Activated T-helper 17 cell treated with anti-CD3 and anti-CD28 coated beads, Interleukin-2, amount 50 U/mL, for 72 hours (primary cell): ENCODE results near the gene RHOH. TPM values are rescaled to one million over a fixed set of nuclear protein-coding genes. Genes with fewer than 3 reads are reported as not detected.

ENCODE experiments used
- ATAC-seq: fragments of 150-1000 bp; cut with Tn5 transposase; replicated peaks from 2 replicates; pipeline ENCODE4 v1.10.0; 2021; ENCODE audit warnings: mild to moderate bottlenecking, moderate library complexity
- H3K27ac Mint-ChIP-seq: one replicate; pipeline ENCODE4 v1.8.0; 2022; ENCODE audit warnings: mixed read lengths
- H3K27me3 Mint-ChIP-seq: one replicate; pipeline ENCODE4 v1.8.0; 2022; ENCODE audit warnings: mixed read lengths
- H3K36me3 Mint-ChIP-seq: one replicate; pipeline ENCODE4 v1.8.0; 2022; ENCODE audit warnings: low read depth, mild to moderate bottlenecking, mixed read lengths
- H3K4me1 Mint-ChIP-seq: one replicate; pipeline ENCODE4 v1.8.0; 2022; ENCODE audit warnings: mixed read lengths
- H3K4me3 Mint-ChIP-seq: one replicate; pipeline ENCODE4 v1.8.0; 2022; ENCODE audit warnings: mild to moderate bottlenecking, mixed read lengths
- H3K9me3 Mint-ChIP-seq: one replicate; pipeline ENCODE4 v1.8.0; 2022; ENCODE audit warnings: mixed read lengths
- total RNA-seq, 2 donors: library from RNA; stranded (reverse); gene quantifications; one replicate each; pipeline ENCODE4 v1.2.3, GENCODE V29; 2022

Gene RHOH
- total RNA-seq, 2 donors from 2014 or later: 107 to 117 TPM

DNA sequence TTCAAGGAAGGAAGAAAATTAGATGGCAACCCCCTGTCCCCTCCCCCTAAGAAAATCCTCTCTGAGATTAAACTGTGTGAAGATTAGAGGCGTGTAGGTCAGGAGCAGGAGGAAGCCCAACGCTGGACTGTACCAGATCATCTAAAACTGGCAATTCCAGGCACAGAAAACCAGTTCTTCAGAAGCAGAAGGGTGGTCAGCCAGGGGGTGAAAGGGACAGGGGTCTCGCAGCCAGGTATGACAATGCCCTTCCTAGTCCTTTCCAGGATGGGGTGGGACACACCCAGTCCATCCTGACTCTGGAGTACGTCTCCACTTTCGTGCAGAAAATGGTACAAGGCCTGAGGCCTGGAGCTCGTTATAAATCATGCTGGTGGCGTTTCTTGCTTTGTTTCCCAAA is 3.3 kb upstream of the RHOH start:
- ATAC-seq: no peak
- Mint-ChIP-seq H3K36me3 (peaks cover 21% of the 10 kb centered on the region), H3K27me3 (no peaks in the 10 kb centered on the region), H3K4me3 (peak overlapping the region; percentile 99), H3K9me3 (no peaks in the 10 kb centered on the region), H3K27ac (peak overlapping the region; percentile 100), H3K4me1 (peaks cover 17% of the 10 kb centered on the region)

DNA sequence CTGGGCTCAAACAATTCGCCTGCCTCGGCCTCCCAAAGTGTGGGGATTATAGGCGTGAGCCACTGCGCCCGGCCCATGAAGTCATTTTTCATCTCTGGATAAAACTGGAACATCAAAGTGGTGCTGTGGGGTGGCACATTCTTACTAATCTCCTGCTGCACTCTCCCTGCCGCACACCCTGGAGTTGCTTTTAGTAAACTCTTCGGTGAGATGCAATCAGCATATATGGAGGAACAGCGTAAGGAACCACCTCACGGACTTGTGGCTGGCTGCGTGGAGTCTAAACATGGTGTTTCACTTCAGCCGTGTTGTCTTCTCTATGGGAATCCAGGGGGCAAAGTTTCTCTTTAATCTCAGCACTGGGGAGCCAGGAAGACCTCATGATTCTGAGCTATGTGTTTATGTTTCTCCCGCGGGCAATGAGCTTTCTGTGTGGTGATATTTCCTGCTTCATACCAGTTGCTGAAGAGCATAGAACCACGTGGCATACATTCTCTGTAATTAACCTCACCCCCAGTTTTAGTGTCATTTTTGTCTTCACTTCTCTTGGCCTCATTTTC is 2.1 kb upstream of the RHOH start:
- Mint-ChIP-seq H3K36me3 (peaks cover 32% of the 10 kb centered on the region), H3K4me1 (peaks cover 17% of the 10 kb centered on the region), H3K27ac (peak overlapping the region; percentile 100), H3K9me3 (no peaks in the 10 kb centered on the region), H3K4me3 (peak overlapping the region; percentile 99), H3K27me3 (no peaks in the 10 kb centered on the region)
- peak; percentile 52 for ATAC-seq

DNA sequence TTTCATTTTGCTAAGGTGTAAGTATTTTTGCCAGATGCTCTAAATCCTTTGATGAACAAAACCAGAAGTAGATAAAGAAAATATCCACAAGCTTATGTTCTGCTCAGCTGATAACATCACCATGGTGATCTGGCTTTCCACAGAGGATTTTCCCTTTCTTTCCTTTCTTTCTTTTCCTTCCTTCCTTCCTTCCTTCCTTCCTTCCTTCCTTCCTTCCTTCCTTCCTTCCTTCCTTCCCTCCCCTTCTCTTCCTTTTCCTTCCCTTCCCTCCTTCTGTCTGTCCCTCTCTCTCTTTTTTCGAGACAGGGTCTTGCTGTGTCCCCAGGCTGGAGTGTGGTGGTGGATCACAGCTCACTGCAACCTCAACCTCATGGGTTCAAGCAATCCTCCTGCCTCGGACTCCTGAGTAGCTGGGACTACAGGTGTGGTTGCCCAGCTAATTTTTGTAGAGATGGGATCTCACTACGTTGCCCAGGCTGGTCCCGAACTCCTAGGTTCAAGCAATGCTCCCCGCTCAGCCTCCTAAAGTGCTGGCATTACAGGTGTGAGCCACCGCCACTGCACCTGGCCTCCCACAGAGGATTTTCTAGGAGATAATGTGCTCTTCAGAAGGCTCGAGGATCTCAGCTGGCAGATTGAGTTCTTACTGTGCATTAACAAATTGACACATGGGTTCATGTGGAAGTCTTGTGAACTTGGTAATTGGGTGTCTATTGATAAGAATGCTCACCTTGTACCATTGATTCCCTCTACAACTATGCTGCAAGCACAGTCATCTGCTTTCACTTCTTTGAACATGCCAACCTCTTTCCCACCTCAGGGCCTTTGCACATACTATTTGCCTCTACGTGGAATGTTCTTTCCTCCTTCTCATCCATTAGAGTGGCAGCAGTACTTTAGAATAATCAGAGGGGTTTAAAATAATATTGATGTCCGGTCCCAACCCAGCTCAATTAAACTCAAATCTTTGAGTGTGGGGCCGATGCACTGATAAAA is 1.4 kb upstream of the RHOH start:
- peaks cover 40% of the 10 kb centered on the region for H3K36me3 Mint-ChIP-seq
- peaks cover 17% of the 10 kb centered on the region for H3K4me1 Mint-ChIP-seq
- peak overlapping the region; percentile 99 for H3K4me3 Mint-ChIP-seq
- H3K27ac Mint-ChIP-seq: peak overlapping the region; percentile 100
- H3K27me3 Mint-ChIP-seq: no peaks in the 10 kb centered on the region
- H3K9me3 Mint-ChIP-seq: no peaks in the 10 kb centered on the region
- no peak for ATAC-seq

DNA sequence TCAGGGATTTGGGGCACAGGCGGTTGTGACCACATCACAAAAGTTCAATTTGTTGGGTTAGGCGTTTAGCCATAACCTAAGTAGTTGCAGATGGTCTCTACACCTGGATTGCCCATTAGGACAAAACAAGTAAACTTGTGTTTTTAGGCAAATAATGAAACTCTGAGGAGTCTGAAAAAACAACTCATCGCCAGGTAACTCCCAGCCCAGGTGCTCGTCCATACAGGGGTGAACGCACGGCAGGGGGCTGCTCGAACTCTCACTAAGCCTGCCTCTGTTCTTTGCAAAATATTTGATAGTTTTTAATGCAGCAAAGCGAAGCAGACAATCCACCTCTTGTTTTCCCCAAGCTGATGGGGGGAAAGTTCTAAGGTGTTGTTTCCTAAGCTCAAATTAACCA is 559 bp upstream of the RHOH start:
- ATAC-seq: no peak
- Mint-ChIP-seq H3K36me3 (peaks cover 48% of the 10 kb centered on the region), H3K4me1 (peaks cover 21% of the 10 kb centered on the region), H3K27ac (peak overlapping the region; percentile 100), H3K27me3 (no peaks in the 10 kb centered on the region), H3K4me3 (peak overlapping the region; percentile 99), H3K9me3 (no peaks in the 10 kb centered on the region)

DNA sequence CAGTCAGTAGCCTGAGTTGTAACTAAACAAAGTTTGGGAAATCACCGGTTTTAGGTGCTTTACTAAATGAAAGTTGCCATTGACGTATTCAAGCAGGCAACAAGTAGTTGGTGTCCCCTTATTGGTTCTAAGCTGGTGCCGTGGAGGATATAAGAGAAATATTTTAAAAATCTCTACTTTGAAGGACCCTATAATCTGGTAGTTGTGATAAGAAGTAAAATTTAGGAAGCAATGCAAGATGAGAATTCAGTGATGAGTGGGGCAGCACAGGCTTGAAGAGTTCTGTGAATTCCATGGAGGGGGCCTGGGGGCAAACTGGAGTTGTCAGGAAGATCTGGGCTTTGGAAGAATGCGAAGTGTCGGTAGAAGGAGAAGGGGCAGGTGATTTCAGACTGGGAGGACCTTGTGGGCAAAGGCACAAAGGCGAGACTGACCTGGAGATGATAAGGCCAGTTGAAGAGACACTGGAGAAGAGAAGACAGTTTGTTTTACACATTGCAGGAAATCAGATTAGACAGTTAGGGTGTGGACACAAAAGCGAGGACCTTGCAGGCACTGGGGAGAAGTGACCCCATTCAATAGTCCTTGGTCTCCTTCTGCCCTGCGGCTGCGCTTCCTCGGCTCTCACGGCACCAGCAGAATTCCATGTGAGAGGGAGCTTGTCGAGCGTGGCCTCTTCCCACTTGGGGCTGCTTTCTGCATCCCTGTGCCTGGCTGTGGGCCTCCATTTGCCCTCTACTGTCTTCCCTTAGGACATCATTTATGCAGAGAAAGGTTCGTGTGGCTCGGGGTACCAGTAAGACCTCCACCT is 1.3 kb downstream of the RHOH start:
- H3K36me3 Mint-ChIP-seq: peaks cover 66% of the 10 kb centered on the region
- peaks cover 20% of the 10 kb centered on the region for H3K4me1 Mint-ChIP-seq
- peak overlapping the region; percentile 99 for H3K4me3 Mint-ChIP-seq
- H3K27ac Mint-ChIP-seq: peak overlapping the region; percentile 100
- ATAC-seq: peak; percentile 21
- H3K27me3 Mint-ChIP-seq: no peaks in the 10 kb centered on the region
- no peaks in the 10 kb centered on the region for H3K9me3 Mint-ChIP-seq

DNA sequence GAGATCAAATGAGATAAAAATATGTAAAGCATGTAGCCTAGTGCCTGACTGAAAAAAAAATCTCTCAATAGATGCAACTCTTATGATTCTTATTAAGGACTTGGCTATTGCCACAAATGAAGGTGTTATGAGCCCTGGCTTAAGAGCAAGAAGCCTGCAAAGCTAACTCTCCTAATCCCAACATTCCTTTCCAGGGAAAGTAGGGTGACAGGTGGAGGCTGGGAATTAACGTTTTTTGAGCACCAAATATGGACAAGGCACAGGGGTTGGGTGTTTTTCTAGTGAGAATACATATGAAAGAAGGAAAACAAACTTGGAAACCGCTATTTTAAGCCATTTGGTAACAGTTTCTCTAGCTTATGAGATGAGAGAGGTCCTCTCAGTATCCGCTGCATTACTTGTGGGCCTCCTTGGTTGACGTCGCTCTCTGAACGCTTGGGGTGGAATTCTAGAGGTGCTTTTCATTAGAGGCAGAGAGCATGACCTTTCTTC is 2.4 kb downstream of the RHOH start:
- no peaks in the 10 kb centered on the region for H3K9me3 Mint-ChIP-seq
- H3K27me3 Mint-ChIP-seq: no peaks in the 10 kb centered on the region
- peak overlapping the region; percentile 99 for H3K4me3 Mint-ChIP-seq
- peaks cover 77% of the 10 kb centered on the region for H3K36me3 Mint-ChIP-seq
- ATAC-seq: peak; percentile 11
- peaks cover 23% of the 10 kb centered on the region for H3K4me1 Mint-ChIP-seq
- H3K27ac Mint-ChIP-seq: peak overlapping the region; percentile 100

DNA sequence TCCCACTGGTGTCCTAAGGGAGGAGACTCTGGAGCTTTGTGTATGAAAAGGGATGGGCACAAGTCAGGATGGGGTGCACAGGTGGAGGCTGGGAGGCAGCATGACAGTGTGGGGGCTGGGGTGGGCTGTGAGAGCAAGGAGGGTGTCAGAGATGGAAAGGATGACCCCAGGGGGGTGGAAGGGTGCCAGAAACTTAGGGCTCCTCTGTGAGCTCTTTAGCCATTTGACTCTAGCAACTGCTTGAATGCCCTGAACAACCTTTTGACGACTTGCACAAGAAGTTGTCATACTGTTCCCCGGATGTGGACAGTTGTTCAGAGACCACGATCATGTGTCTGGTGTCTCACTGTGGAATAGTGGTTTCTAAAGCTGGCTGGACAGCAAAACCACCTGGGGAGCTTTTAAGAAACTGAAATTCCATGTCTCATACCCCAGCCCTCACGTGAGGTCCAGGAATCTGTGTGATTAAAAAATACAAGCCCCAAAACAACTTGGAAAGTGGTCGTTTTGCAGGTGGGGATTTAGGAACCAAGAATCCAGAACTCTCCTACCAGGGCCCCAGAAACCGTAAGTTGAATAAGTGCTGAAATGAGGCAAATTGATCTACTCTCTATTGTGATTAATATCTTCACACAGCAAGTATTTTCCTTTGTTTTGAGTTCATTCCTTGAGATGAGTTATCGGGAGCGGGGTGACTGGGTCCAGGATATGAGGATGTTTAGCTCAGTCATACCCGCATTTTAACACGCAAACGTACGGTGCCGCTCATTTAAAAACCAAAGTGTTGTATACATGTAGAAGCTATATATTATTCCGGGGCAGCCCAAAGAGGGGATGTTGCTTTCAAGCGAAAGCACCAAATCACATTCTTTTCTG is 3.4 kb downstream of the RHOH start:
- Mint-ChIP-seq H3K4me3 (peak overlapping the region; percentile 99), H3K9me3 (no peaks in the 10 kb centered on the region), H3K27ac (peak overlapping the region; percentile 100), H3K4me1 (peaks cover 33% of the 10 kb centered on the region), H3K36me3 (peaks cover 87% of the 10 kb centered on the region), H3K27me3 (no peaks in the 10 kb centered on the region)
- ATAC-seq: peak; percentile 68

DNA sequence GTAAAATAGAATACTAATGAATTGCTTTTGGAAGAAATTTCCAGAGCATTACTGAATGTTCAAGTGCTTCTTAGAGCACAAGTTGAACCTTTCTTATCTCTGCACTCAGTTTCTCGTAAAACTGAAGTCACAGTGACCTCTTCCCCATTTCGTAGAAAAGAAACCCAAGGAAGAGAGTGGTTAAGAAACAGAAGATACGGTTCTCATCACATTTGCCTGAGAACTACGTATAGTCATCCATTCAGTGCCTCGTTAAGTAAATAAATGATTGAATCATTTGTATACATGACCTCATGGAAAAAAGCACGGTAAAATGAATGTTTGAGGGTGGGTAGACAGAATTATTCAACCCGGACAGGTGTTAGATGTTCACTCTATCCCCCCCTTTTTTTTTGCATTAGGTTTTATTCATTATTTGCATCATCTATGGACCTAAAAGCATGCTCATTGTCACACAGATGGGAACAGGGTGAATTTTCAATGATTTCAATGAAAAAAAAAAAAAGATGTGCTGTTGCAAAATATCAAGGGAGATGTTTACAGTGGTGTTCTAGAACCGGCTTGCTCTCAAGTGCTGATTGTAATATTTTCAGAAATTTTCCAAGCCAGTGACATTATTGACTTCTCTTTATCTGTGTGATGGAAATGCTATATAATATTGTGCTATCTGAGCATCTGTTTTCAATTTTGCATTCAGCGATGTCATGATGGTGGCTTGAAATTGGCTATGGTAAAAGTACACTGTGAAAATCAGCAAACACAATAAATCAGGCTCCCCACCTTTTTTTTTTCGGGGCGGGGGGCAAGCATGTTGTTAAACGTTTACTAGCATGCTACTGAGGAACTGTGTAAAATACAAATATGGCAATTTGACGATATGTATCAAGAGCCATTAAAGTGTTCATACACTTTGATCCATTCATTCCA is 4.3 kb downstream of the RHOH start:
- Mint-ChIP-seq H3K27me3 (no peaks in the 10 kb centered on the region), H3K36me3 (peaks cover 96% of the 10 kb centered on the region), H3K9me3 (no peaks in the 10 kb centered on the region), H3K27ac (peak overlapping the region; percentile 100), H3K4me1 (peaks cover 32% of the 10 kb centered on the region), H3K4me3 (peak overlapping the region; percentile 99)
- ATAC-seq: peak; percentile 43

DNA sequence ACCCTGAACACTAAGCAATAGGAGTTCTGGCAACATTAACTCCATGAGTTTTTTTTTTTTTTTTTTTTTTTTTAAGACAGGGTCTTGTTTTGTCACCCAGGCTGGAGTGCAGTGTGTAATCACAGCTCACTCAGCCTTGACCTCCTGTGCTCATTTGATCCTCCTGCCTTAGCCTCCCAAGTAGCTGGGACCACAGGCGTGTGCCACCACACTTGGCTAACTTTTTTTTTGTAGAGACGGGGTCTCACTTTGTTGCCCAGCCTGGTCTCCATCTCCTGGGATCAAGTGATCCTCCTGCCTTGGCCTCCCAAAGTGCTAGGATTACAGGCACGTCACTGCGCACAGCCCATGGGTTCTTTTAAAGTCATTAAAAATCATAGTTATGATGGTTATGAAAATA is 5.1 kb downstream of the RHOH start:
- Mint-ChIP-seq H3K4me3 (peak overlapping the region; percentile 99), H3K27ac (peak overlapping the region; percentile 100), H3K9me3 (no peaks in the 10 kb centered on the region), H3K4me1 (peaks cover 34% of the 10 kb centered on the region), H3K36me3 (peaks cover 98% of the 10 kb centered on the region), H3K27me3 (no peaks in the 10 kb centered on the region)
- ATAC-seq: no peak

DNA sequence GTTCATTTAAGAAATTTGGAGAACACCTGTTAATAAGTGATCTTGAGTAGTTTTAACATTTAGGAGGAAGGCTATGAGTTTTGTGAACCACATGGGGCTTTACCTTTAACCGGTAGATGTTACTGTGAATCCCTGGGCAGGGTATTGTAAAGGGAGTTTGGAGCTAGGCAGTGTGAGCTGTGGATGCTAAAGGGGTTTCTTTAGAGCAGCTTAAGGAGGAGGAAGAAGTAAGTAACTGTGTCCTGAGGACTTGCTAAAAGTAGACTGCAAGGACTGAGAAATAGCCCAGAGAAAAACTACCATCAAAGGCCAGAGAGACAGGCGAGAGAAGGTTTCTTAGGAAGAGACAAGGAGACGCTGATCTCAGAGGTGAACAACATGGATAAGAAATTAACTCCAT is 5.6 kb downstream of the RHOH start:
- no peaks in the 10 kb centered on the region for H3K27me3 Mint-ChIP-seq
- H3K4me1 Mint-ChIP-seq: peaks cover 39% of the 10 kb centered on the region
- peak overlapping the region; percentile 100 for H3K27ac Mint-ChIP-seq
- H3K9me3 Mint-ChIP-seq: no peaks in the 10 kb centered on the region
- no peak for ATAC-seq
- H3K4me3 Mint-ChIP-seq: peak overlapping the region; percentile 99
- peaks cover 100% of the 10 kb centered on the region for H3K36me3 Mint-ChIP-seq

DNA sequence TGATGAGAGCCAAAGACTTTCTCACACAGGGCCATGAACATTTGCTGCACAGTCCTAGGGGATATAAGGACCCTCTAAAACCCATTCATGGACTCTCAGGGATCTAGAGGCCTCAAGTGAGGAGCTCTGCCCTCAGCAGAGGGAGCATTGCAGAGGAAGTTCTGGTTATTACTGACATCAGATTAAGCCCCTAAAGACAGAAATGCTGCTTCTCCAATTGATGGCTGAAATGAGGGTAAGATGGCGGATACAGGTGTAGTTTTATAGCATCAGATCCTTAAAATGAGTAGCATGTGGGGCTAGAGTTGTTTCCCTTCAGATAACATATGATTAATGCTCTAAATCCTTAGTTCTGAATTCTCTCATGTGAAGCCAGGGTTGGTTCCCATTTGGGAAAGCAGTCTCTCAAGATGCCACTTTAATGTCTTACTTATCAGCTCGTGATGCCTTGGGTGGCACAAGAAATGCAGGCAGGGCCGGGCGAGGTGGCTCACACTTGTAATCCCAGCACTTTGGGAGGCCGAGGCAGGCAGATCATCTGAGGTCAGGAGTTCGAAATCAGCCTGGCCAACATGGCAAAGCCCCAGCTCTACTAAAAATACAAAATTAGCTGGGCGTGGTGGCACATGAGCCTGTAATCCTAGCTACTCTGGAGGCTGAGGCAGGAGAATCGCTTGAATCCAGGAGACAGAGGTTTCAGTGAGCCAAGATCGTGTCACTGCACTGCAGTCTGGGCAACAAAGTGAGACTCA is 7.9 kb downstream of the RHOH start:
- H3K27ac Mint-ChIP-seq: peak overlapping the region; percentile 100
- no peaks in the 10 kb centered on the region for H3K9me3 Mint-ChIP-seq
- H3K27me3 Mint-ChIP-seq: no peaks in the 10 kb centered on the region
- H3K36me3 Mint-ChIP-seq: peaks cover 97% of the 10 kb centered on the region
- H3K4me3 Mint-ChIP-seq: peak overlapping the region; percentile 99
- peaks cover 45% of the 10 kb centered on the region for H3K4me1 Mint-ChIP-seq
- no peak for ATAC-seq
